Liver (tissue), 3 donors: ENCODE data around the gene PARK7.

Source experiments
- GABPA ChIP-seq, 2 donors: IDR thresholded peaks in 1 of 2; conservative IDR thresholded peaks in 1 of 2; 2 replicates each; pipeline ENCODE4 v1.6.1; 2016; ENCODE audit warnings: antibody characterized with exemption in 2 of 2, mild to moderate bottlenecking in 1 of 2, moderate library complexity in 1 of 2
- TF ChIP-seq, protein P1 (sequence below): fragments of 150-350 bp; IDR thresholded peaks from 2 replicates; pipeline ENCODE4 v1.5.1; 2017; ENCODE audit warnings: improper control_type of control experiment, low read depth, low read length; ENCODE audit not compliant: missing input control
- TF ChIP-seq, protein P2 (sequence below): IDR thresholded peaks from 2 replicates; pipeline ENCODE4 v1.6.1; 2016; ENCODE audit warnings: antibody characterized with exemption
- donor health status: healthy.
- donor health status: healthy.

DNA sequence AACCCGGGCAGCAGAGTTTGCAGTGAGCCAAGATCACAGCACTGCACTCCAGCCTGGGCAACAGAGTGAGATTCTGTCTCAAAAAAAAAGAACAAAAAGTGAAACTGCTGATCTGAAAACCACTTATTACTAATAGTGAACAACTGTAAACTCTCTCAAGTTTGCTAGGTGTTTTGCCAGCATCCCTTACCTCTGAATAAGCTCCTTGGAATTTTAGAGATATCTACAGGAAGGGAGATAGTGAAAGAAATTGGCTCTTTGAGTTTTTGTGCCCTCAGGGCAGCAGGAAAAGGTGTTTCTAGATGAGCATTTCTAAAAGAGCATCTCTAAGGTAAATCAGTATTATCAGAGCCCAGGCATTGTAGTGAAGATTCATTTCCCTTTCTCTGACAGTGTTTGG lies 27.1 kb downstream of the PARK7 start:
- TF ChIP-seq, protein P1, sequence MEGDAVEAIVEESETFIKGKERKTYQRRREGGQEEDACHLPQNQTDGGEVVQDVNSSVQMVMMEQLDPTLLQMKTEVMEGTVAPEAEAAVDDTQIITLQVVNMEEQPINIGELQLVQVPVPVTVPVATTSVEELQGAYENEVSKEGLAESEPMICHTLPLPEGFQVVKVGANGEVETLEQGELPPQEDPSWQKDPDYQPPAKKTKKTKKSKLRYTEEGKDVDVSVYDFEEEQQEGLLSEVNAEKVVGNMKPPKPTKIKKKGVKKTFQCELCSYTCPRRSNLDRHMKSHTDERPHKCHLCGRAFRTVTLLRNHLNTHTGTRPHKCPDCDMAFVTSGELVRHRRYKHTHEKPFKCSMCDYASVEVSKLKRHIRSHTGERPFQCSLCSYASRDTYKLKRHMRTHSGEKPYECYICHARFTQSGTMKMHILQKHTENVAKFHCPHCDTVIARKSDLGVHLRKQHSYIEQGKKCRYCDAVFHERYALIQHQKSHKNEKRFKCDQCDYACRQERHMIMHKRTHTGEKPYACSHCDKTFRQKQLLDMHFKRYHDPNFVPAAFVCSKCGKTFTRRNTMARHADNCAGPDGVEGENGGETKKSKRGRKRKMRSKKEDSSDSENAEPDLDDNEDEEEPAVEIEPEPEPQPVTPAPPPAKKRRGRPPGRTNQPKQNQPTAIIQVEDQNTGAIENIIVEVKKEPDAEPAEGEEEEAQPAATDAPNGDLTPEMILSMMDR, result no peak
- TF ChIP-seq, protein P2, sequence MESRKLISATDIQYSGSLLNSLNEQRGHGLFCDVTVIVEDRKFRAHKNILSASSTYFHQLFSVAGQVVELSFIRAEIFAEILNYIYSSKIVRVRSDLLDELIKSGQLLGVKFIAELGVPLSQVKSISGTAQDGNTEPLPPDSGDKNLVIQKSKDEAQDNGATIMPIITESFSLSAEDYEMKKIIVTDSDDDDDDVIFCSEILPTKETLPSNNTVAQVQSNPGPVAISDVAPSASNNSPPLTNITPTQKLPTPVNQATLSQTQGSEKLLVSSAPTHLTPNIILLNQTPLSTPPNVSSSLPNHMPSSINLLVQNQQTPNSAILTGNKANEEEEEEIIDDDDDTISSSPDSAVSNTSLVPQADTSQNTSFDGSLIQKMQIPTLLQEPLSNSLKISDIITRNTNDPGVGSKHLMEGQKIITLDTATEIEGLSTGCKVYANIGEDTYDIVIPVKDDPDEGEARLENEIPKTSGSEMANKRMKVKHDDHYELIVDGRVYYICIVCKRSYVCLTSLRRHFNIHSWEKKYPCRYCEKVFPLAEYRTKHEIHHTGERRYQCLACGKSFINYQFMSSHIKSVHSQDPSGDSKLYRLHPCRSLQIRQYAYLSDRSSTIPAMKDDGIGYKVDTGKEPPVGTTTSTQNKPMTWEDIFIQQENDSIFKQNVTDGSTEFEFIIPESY, result no peak
- no peak for TF ChIP-seq GABPA (IDR thresholded peaks at IDR 0.05 in 1 of 2, conservative IDR thresholded peaks at IDR 0.05 in 1 of 2)
